ENCODE results near the gene TMEM51.
A peak's percentile ranks its signal among the peaks of the same experiment; 100 is the strongest.

Gene TMEM51

GRCh38 chr1:15151871-15152270 is 1.7 kb upstream of the TMEM51 start:
- FAIRE-seq (no peak), DNase-seq (ENCODE audit: insufficient read length, low spot score) (no peak)
- TF ChIP-seq CTCF (IDR thresholded peaks at IDR 0.05; ENCODE audit: insufficient read depth, missing control alignments) = no peak

DNA sequence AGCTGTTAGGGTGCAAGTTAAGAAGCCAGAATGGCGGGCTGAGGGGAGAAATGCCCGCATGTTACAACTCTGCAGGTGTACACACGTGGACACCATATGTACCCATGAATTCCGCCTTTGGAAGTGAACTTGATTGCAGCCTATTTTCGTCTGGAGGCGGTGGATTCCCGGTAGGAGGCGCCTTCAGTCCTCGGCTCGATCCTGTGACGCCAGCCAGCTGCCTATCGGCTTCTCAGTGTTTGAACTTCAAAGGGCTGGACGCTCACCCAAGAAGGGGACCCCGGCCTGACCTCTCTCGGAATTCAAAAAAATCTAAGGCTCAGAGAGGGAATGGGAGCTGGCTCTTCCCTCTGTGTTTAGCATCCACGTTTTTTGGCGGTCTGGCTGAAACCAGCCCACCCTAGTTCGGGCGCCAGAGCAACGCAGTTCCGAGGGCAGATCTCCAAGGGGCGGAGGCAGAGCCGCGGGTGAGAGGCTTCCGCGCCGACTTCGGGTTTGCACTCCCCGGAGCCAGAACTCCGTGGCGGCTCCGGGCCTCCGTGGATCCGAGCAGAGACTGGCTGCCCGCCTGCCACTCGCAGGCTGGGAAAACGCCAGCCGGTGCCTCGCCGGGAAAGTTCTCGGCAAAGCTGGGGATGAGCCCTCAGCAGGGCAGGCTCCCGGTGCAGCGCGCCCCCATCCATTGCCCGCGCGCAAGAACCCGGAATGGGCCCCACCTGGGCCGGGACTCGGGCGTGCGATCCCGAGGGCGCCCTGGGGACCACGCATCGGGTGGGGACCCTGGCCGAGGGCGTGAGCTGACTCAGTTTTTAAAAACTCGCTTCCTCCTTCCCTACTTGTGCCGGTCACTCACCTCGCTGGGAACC is 996 bp upstream of the TMEM51 start:
- peak; percentile 91 for TF ChIP-seq CTCF (IDR thresholded peaks at IDR 0.05; ENCODE audit: insufficient read depth, missing control alignments)
- DNase-seq (ENCODE audit: insufficient read length, low spot score) = no peak
- FAIRE-seq = no peak

DNA sequence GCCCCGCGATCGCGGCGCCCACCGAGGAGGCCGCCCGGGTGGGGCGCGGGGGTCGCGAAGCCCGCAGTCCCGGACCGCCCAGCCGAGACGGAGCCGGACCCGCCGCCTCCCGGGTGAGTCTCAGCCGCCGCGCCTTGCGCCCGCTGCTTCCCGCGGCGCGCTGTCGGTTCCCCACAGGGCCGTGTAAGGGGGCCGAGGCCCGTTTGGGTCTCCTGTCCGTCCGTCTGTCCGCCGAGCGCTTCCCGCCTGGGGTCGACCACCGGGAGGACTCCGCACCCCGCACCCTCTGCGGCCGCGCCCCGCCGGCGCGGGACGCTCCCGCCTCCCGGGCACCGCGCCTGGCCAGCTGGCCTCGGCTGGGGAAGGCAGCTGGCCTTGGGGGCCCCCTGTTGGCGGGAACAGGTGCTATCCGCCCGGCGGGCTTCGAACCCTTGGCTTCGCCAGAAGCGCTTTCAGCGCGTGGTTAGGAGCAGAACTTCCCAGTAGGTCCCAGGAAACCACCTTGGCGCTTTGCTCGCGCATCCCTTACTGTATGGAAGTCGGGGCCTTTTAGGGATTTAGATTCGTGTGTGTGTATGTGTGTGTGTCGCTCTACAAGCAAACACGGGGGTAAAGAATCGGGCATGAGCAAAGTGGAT is 414 bp downstream of the TMEM51 start:
- DNase-seq (ENCODE audit: insufficient read length, low spot score) (no peak), FAIRE-seq (no peak)
- peak; percentile 35 for TF ChIP-seq CTCF (IDR thresholded peaks at IDR 0.05; ENCODE audit: insufficient read depth, missing control alignments)

DNA sequence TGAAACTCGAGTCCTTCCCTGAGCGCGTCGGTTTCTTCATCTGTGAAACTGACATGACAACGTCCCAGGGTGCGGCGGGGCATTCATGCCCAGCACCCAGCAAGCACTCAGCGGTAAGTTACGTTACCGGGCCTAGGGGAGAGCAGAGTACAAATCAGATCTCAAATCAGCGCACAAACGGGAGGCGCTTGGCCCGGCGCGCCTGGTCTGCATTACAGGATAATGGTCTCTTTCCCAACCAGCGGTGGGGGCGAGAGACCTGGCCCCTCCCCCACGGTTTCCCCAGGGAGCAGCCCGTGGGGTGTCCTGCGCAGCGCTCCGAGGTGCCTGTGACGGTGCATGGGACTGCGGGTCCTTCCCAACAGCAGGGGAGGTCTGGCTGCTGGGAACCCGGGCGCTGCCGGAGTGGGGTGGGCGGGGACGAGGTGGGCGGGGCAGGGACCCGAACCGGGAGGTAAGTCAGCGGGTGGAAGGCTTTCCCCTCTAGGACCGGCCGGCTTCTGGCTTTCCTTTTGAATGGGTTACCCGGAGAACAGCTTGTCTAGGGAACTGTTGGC is 1.0 kb downstream of the TMEM51 start:
- DNase-seq (ENCODE audit: insufficient read length, low spot score) = no peak
- TF ChIP-seq CTCF (IDR thresholded peaks at IDR 0.05; ENCODE audit: insufficient read depth, missing control alignments) = no peak
- no peak for FAIRE-seq

DNA sequence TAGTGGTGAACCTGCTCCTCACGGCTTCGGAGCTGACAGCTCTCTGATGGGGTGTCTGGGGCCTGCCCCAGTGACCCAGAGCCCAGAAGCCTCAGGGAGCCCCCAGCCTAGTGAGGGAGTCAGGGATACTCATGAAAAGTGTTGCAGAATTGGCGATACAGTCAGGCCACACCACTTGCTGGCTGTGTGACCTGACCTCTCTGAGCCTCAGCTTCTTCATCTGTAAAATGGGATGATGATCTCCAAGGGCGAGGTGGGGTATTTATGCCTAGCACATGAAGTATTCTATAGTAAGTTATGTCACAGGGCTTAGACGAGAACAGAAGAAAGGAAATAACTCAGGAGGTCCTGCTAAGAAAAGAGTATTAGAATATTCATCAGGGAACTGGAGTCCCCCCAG is 1.6 kb downstream of the TMEM51 start:
- FAIRE-seq = no peak
- no peak for DNase-seq (ENCODE audit: insufficient read length, low spot score)
- no peak for TF ChIP-seq CTCF (IDR thresholded peaks at IDR 0.05; ENCODE audit: insufficient read depth, missing control alignments)

DNA sequence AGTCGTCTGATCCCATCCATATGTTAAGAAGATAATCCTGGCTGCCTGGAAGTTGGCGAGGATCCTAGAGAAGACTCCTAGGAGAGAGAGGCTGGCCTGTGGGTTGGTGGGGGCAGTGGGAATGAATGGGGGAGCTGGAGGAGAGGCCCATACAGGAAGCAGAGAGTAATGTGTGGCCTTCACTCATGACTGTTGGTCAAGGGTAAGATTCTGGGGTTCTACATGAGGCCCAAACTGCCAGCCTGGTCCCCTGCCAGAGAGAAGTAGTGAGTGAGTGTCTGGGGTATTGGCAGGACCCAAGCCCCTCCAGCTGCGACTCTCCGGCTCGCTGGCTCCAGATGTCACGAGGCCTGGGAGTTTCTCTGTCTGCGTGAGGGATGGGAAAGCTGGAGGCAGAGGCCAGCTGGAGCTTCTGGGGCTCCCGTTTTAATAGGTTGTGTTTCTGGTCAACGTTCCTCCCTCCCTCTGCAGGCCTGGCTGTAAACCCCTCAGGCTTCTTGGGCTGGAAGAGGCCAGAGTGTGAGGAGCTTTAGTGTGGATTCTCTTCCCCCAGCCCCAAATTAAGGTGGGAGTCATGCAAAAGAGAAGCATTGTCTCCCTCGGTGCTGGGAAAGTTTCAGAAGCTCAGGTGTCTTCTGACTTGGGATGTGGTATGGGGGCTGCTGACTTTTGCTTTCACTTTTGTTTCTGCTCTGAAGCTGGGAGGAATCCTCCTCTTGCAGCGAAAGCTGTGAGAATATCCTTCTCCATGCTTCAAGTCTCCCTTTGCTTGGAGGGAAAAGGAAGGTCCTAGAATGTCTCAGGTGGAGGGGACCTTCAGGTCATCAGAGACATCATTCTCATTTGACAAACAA is 2.6 kb downstream of the TMEM51 start:
- DNase-seq (ENCODE audit: insufficient read length, low spot score) (no peak), FAIRE-seq (no peak)
- TF ChIP-seq CTCF (IDR thresholded peaks at IDR 0.05; ENCODE audit: insufficient read depth, missing control alignments) = no peak
